Keratinocyte (primary cell): ENCODE results near the gene ACTR2. TPM values are rescaled to one million over a fixed set of nuclear protein-coding genes. Genes with fewer than 3 reads are reported as not detected.
A peak's percentile ranks its signal among the peaks of the same experiment; 100 is the strongest.
"Not testable (repeated sequence)": the region's sequence is repeated elsewhere in the genome, so short reads cannot be mapped to it uniquely, and the experiment has no call there.

Experiments
- DNase-seq: peaks from one replicate; pipeline ENCODE4 v3.0.0-alpha.2; 2011; ENCODE audit warnings: low read depth, missing footprints, low spot score
- FAIRE-seq: peaks from 2 replicates; lab custom pipeline; 2011; peaks lifted over from hg19 to GRCh38; lab: Jason Lieb, UNC
- H2AFZ ChIP-seq: 2 replicates; pipeline ENCODE4 v1.6.0; 2012; ENCODE audit warnings: low read length, control low read depth, inconsistent platforms; ENCODE audit not compliant: control insufficient read depth
- H3K27ac ChIP-seq: 2 replicates; pipeline ENCODE4 v1.5.1; 2011; ENCODE audit warnings: low read length; ENCODE audit not compliant: control insufficient read depth, insufficient read depth
- H3K27me3 ChIP-seq: 3 replicates; pipeline ENCODE4 v1.6.0; 2011; ENCODE audit warnings: low read length; ENCODE audit not compliant: control insufficient read depth, insufficient read depth; ENCODE audit errors: extremely low read depth
- H3K36me3 ChIP-seq, 2 experiments: 2 replicates in 1 of 2; 3 replicates in 1 of 2; pipeline ENCODE4 v1.5.1; 2011; ENCODE audit warnings: low read length in 2 of 2, mild to moderate bottlenecking in 1 of 2; ENCODE audit not compliant: control insufficient read depth in 2 of 2, insufficient read depth in 2 of 2; ENCODE audit errors: extremely low read depth in 1 of 2
- H3K4me1 ChIP-seq: 3 replicates; pipeline ENCODE4 v1.5.1; 2011; ENCODE audit warnings: low read length; ENCODE audit not compliant: control insufficient read depth, insufficient read depth; ENCODE audit errors: extremely low read depth
- H3K4me2 ChIP-seq: 3 replicates; pipeline ENCODE4 v1.6.0; 2011; ENCODE audit warnings: low read depth, low read length; ENCODE audit not compliant: control insufficient read depth, insufficient read depth; ENCODE audit errors: extremely low read depth
- H3K4me3 ChIP-seq, 3 experiments: fragments of 200-600 bp in 1 of 3; sonication (generic) in 1 of 3; 2 replicates in 2 of 3; 3 replicates in 1 of 3; pipeline ENCODE4 v1.5.1; 2011 to 2016; ENCODE audit warnings: low read length in 3 of 3, mild to moderate bottlenecking in 3 of 3, control low read depth in 2 of 3, inconsistent platforms in 1 of 3, low read depth in 1 of 3, mixed read lengths in 1 of 3, mixed run types in 1 of 3, moderate library complexity in 1 of 3; ENCODE audit not compliant: control insufficient read depth in 2 of 3, insufficient read depth in 2 of 3; ENCODE audit errors: extremely low read depth in 1 of 3
- H3K79me2 ChIP-seq: 2 replicates; pipeline ENCODE4 v1.6.0; 2012; ENCODE audit warnings: low read length; ENCODE audit not compliant: control insufficient read depth, insufficient read depth
- H3K9ac ChIP-seq: 3 replicates; pipeline ENCODE4 v1.6.0; 2011; ENCODE audit warnings: low read length; ENCODE audit not compliant: control insufficient read depth, insufficient read depth; ENCODE audit errors: extremely low read depth
- H3K9me1 ChIP-seq: 3 replicates; pipeline ENCODE4 v1.6.0; 2011; ENCODE audit warnings: low read length; ENCODE audit not compliant: control insufficient read depth, insufficient read depth; ENCODE audit errors: extremely low read depth
- H3K9me3 ChIP-seq: 2 replicates; pipeline ENCODE4 v1.5.1; 2012; ENCODE audit warnings: low read depth, low read length; ENCODE audit not compliant: control insufficient read depth
- H4K20me1 ChIP-seq: 3 replicates; pipeline ENCODE4 v1.6.0; 2011; ENCODE audit warnings: low read length; ENCODE audit not compliant: control insufficient read depth, insufficient read depth; ENCODE audit errors: extremely low read depth
- CTCF ChIP-seq, 3 experiments: IDR thresholded peaks in 1 of 3; conservative IDR thresholded peaks in 1 of 3; optimal IDR thresholded peaks in 1 of 3; 2 replicates in 2 of 3; 3 replicates in 1 of 3; pipeline versions ENCODE3 to v1.5.1; 2011; ENCODE audit warnings: low read length in 3 of 3, mild to moderate bottlenecking in 3 of 3, moderate library complexity in 2 of 3, control low read depth in 1 of 3, inconsistent platforms in 1 of 3; ENCODE audit not compliant: insufficient read depth in 2 of 3; ENCODE audit errors: extremely low read depth in 1 of 3
- EZH2 ChIP-seq: IDR thresholded peaks from one replicate; pipeline ENCODE4 v1.6.1; 2012; ENCODE audit warnings: inconsistent platforms, mild to moderate bottlenecking, low read length, moderate library complexity
- dilution Hi-C: fragments of 300-500 bp; cut with MboI; formaldehyde crosslinking; loops from one replicate; pipeline ENCODE4 v1.7.0; 2020; ENCODE audit warnings: low sequenced_read_pairs; ENCODE audit not compliant: extremely low pct_ligation_motif_present
- polyA plus RNA-seq, 5 experiments: library from polyadenylated mRNA; depleted of rRNA in 3 of 5; stranded (reverse) in 3 of 5; stranded (forward) in 1 of 5; unstranded in 1 of 5; fragments of >200 nt; gene quantifications; 1 replicate in 1 of 5; 2 replicates in 3 of 5; 3 replicates in 1 of 5; pipeline versions ENCODE4 v1.2.1 to v1.2.3, GENCODE V29; 2011 to 2012; ENCODE audit warnings: missing spikeins in 2 of 5, low read depth in 1 of 5, low replicate concordance in 1 of 5

ACTR2 gene
- polyA plus RNA-seq, 1 donor (not counting 4 experiments of a cell fraction or from before 2014, with no cell fraction given): 257 TPM

- Histone ChIP-seq H3K4me3 (peak overlapping the region in 1 of 3 experiments; percentile 52), H3K79me2 (peaks cover 29% of the 10 kb centered on the region), H3K9ac (peak overlapping the region; percentile 66), H3K9me3 (no peaks in the 10 kb centered on the region), H3K9me1 (no peaks in the 10 kb centered on the region), H2AFZ (no peak overlapping the region), H3K4me1 (peaks cover 58% of the 10 kb centered on the region), H3K27ac (peak overlapping the region; percentile 94), H4K20me1 (no peaks in the 10 kb centered on the region), H3K27me3 (no peaks in the 10 kb centered on the region), H3K4me2 (peak overlapping the region; percentile 79), H3K36me3 (peaks cover 24 to 47% of the 10 kb centered on the region in 2 experiments)
- DNase-seq (peak; percentile 86), FAIRE-seq (peak; percentile 93)
- dilution Hi-C loops: no loop called here
- no peak for TF ChIP-seq EZH2
- TF ChIP-seq CTCF (optimal IDR thresholded peaks at IDR 0.05 in 1 of 3, IDR thresholded peaks at IDR 0.05 in 1 of 3, conservative IDR thresholded peaks at IDR 0.05 in 1 of 3; ENCODE audit: extremely low read depth in 1 of 3, insufficient read depth in 2 of 3, low read length in 3 of 3): peak in 1 of 3 experiments; percentile 9
Measured at GRCh38 chr2:65316072-65316471, 88.4 kb downstream of the ACTR2 start.

DNA sequence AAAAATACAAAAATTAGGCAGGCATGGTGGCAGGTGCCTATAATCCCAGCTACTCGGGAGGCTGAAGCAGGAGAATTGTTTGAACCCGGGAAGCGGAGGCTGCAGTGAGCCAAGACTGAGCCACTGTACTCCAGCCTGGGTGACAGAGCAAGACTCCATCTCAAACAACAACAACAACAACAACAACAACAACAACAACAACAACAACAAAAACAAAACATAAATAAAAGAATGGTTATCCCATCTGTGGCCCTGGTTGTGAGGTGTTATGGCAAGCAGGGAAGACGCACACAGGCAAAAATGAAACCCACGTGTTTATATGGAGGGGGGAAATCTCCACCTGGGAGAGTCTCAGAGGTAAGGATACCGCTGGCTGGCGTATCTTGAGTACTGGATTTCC is 89.7 kb downstream of the ACTR2 start:
- H3K9me1 ChIP-seq, H3K9me3 ChIP-seq, H3K27me3 ChIP-seq, FAIRE-seq, H4K20me1 ChIP-seq, dilution Hi-C loops, DNase-seq, H3K9ac ChIP-seq, H3K4me3 ChIP-seq, H2AFZ ChIP-seq, H3K4me2 ChIP-seq: not testable (repeated sequence)
- Histone ChIP-seq H3K79me2 (peaks cover 29% of the 10 kb centered on the region), H3K36me3 (peaks cover 17 to 42% of the 10 kb centered on the region in 2 experiments), H3K27ac (peak overlapping the region; percentile 56), H3K4me1 (peaks cover 67% of the 10 kb centered on the region)

DNA sequence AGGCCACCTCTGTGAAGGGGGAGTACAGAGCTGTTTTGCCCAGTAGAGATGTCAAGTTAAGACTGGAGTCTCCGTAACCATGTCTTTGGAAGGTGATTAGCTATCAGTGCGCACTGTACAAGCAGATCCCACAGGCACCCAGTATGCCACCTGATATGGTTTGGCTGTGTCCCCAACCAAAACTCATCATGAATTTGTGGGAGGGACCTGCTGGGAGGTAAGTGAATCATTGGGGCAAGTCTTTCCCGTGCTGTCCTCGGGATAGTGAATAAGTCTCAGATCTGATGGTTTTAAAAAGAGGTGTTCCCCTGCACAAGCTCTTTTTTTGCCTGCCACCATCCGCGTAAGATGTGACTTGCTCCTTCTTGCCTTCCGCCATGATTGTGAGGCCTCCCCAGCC is 90.2 kb downstream of the ACTR2 start:
- no peak for FAIRE-seq
- no peaks in the 10 kb centered on the region for H3K27me3 ChIP-seq
- H3K4me2 ChIP-seq: no peak overlapping the region
- no peaks in the 10 kb centered on the region for H3K9me3 ChIP-seq
- TF ChIP-seq CTCF (optimal IDR thresholded peaks at IDR 0.05 in 1 of 3, IDR thresholded peaks at IDR 0.05 in 1 of 3, conservative IDR thresholded peaks at IDR 0.05 in 1 of 3; ENCODE audit: extremely low read depth in 1 of 3, insufficient read depth in 2 of 3, low read length in 3 of 3): no peak
- no peak for TF ChIP-seq EZH2
- H3K9ac ChIP-seq: no peak overlapping the region
- peak overlapping the region; percentile 56 for H3K27ac ChIP-seq
- DNase-seq: peak; percentile 35
- no peaks in the 10 kb centered on the region for H4K20me1 ChIP-seq
- H3K9me1 ChIP-seq: no peaks in the 10 kb centered on the region
- peaks cover 15 to 38% of the 10 kb centered on the region in 2 experiments for H3K36me3 ChIP-seq
- peaks cover 67% of the 10 kb centered on the region for H3K4me1 ChIP-seq
- dilution Hi-C loops: no loop called here
- no peak overlapping the region for H2AFZ ChIP-seq
- H3K79me2 ChIP-seq: peaks cover 29% of the 10 kb centered on the region
- no peak overlapping the region for H3K4me3 ChIP-seq
